ENCODE results near the gene PPP6R2.
"Not testable (repeated sequence)": the region's sequence is repeated elsewhere in the genome, so short reads cannot be mapped to it uniquely, and the experiment has no call there.

Gene PPP6R2

GRCh38 chr22:50326225-50326955 lies 16.7 kb upstream of the PPP6R2 start:
- peak overlapping the region; percentile 54 for H3K4me3 ChIP-seq (ENCODE audit: low read length)
- no peak for DNase-seq (ENCODE audit: low read depth)
- no peak for TF ChIP-seq CTCF (IDR thresholded peaks at IDR 0.05; ENCODE audit: insufficient read depth, low read depth, low read length, missing control alignments)

GRCh38 chr22:50326956-50327710 lies 16.0 kb upstream of the PPP6R2 start, which contains the start of gene DENND6B:
Gene DENND6B, minus strand, starts transcription at chr22:50327012. Its CDS starts 24 bp downstream, at chr22:50326988.
- peak; percentile 11 for TF ChIP-seq CTCF (IDR thresholded peaks at IDR 0.05; ENCODE audit: insufficient read depth, low read depth, low read length, missing control alignments)
- peak within 1 kb of the TSS; percentile 58 for H3K4me3 ChIP-seq (ENCODE audit: low read length)
- peak; percentile 78 for DNase-seq (ENCODE audit: low read depth)

- no peak for TF ChIP-seq CTCF (IDR thresholded peaks at IDR 0.05; ENCODE audit: insufficient read depth, low read depth, low read length, missing control alignments)
- DNase-seq (ENCODE audit: low read depth): no peak
- peak overlapping the region; percentile 58 for H3K4me3 ChIP-seq (ENCODE audit: low read length)
Measured at GRCh38 chr22:50327711-50328019, 15.5 kb upstream of the PPP6R2 start.

GRCh38 chr22:50329236-50329635 lies 13.9 kb upstream of the PPP6R2 start:
- peak; percentile 80 for DNase-seq (ENCODE audit: low read depth)
- no peak overlapping the region for H3K4me3 ChIP-seq (ENCODE audit: low read length)
- TF ChIP-seq CTCF (IDR thresholded peaks at IDR 0.05; ENCODE audit: insufficient read depth, low read depth, low read length, missing control alignments): no peak

- not testable (repeated sequence) for H3K4me3 ChIP-seq (ENCODE audit: low read length); DNase-seq (ENCODE audit: low read depth)
Measured at GRCh38 chr22:50334433-50334832, 8.7 kb upstream of the PPP6R2 start.

GRCh38 chr22:50337262-50338041 lies 5.7 kb upstream of the PPP6R2 start:
- DNase-seq (ENCODE audit: low read depth): no peak
- H3K4me3 ChIP-seq (ENCODE audit: low read length): no peak overlapping the region
- TF ChIP-seq CTCF (IDR thresholded peaks at IDR 0.05; ENCODE audit: insufficient read depth, low read depth, low read length, missing control alignments): no peak

GRCh38 chr22:50338042-50338573 lies 5.0 kb upstream of the PPP6R2 start:
- no peak for TF ChIP-seq CTCF (IDR thresholded peaks at IDR 0.05; ENCODE audit: insufficient read depth, low read depth, low read length, missing control alignments)
- no peak for DNase-seq (ENCODE audit: low read depth)
- no peak overlapping the region for H3K4me3 ChIP-seq (ENCODE audit: low read length)

Measured in epithelial cell of esophagus (primary cell).